ENCODE data around the gene LIPT2. TPM values are rescaled to one million over a fixed set of nuclear protein-coding genes. Genes with fewer than 3 reads are reported as not detected.

Gene LIPT2
- polyA plus RNA-seq, 1 donor from 2014 or later, result 11.3 TPM

GRCh38 chr11:74462009-74462408 lies 31.5 kb downstream of the LIPT2 start:
- Histone ChIP-seq H2AFZ (ENCODE audit: low read depth, low read length) (no peak overlapping the region), H3K9ac (ENCODE audit: low read length) (no peak overlapping the region), H3K4me2 (ENCODE audit: low read length) (no peak overlapping the region), H3K9me3 (ENCODE audit: low read length) (no peaks in the 10 kb centered on the region), H3K36me3 (ENCODE audit: insufficient read depth, low read length) (no peaks in the 10 kb centered on the region), H3K9me2 (ENCODE audit: insufficient read depth, low read length) (no peaks in the 10 kb centered on the region), H3K27ac (ENCODE audit: low read length) (no peak overlapping the region), H4K20me1 (ENCODE audit: insufficient read depth) (no peaks in the 10 kb centered on the region), H3K4me3 (ENCODE audit: low read length) (no peak overlapping the region), H3K79me2 (replicated peaks; ENCODE audit: insufficient read depth, low read length) (no peaks in the 10 kb centered on the region), H3F3A (ENCODE audit: insufficient read depth, low read length, poor library complexity, severe bottlenecking) (no peaks in the 10 kb centered on the region), H3K27me3 (ENCODE audit: insufficient read depth, low read depth, low read length) (no peaks in the 10 kb centered on the region)
- no peak for TF ChIP-seq SMC3 (conservative IDR thresholded peaks at IDR 0.05; ENCODE audit: poor library complexity)
- no peak for TF ChIP-seq REST (IDR thresholded peaks at IDR 0.05; ENCODE audit: borderline replicate concordance)
- no peak for TF ChIP-seq MXI1 (conservative IDR thresholded peaks at IDR 0.05; ENCODE audit: poor library complexity, severe bottlenecking)
- no peak for TF ChIP-seq RAD21 (conservative IDR thresholded peaks at IDR 0.05)
- no peak for TF ChIP-seq EZH2 (IDR thresholded peaks at IDR 0.05; ENCODE audit: borderline replicate concordance, insufficient read depth, low read length, poor library complexity, severe bottlenecking)
- no peak for TF ChIP-seq EP300 (conservative IDR thresholded peaks at IDR 0.05; ENCODE audit: poor library complexity, severe bottlenecking)
- no peak for TF ChIP-seq CTCF (IDR thresholded peaks at IDR 0.05; ENCODE audit: poor library complexity, severe bottlenecking)
- no peak for TF ChIP-seq TAF1 (IDR thresholded peaks at IDR 0.05; ENCODE audit: low read depth)
- TF ChIP-seq POLR2AphosphoS5 (IDR thresholded peaks at IDR 0.05), result no peak

- H3K9ac ChIP-seq (ENCODE audit: low read length), result no peak overlapping the region
- H3K36me3 ChIP-seq (ENCODE audit: insufficient read depth, low read length), result no peaks in the 10 kb centered on the region
- no peaks in the 10 kb centered on the region for H3K9me3 ChIP-seq (ENCODE audit: low read length)
- TF ChIP-seq TAF1 (IDR thresholded peaks at IDR 0.05; ENCODE audit: low read depth) (no peak), SMC3 (conservative IDR thresholded peaks at IDR 0.05; ENCODE audit: poor library complexity) (no peak), REST (IDR thresholded peaks at IDR 0.05; ENCODE audit: borderline replicate concordance) (no peak), EP300 (conservative IDR thresholded peaks at IDR 0.05; ENCODE audit: poor library complexity, severe bottlenecking) (no peak), MXI1 (conservative IDR thresholded peaks at IDR 0.05; ENCODE audit: poor library complexity, severe bottlenecking) (no peak), CTCF (IDR thresholded peaks at IDR 0.05; ENCODE audit: poor library complexity, severe bottlenecking) (no peak), POLR2AphosphoS5 (IDR thresholded peaks at IDR 0.05) (no peak), EZH2 (IDR thresholded peaks at IDR 0.05; ENCODE audit: borderline replicate concordance, insufficient read depth, low read length, poor library complexity, severe bottlenecking) (no peak), RAD21 (conservative IDR thresholded peaks at IDR 0.05) (no peak)
- no peaks in the 10 kb centered on the region for H3F3A ChIP-seq (ENCODE audit: insufficient read depth, low read length, poor library complexity, severe bottlenecking)
- H3K79me2 ChIP-seq (replicated peaks; ENCODE audit: insufficient read depth, low read length), result no peaks in the 10 kb centered on the region
- no peaks in the 10 kb centered on the region for H3K9me2 ChIP-seq (ENCODE audit: insufficient read depth, low read length)
- H3K4me2 ChIP-seq (ENCODE audit: low read length), result no peak overlapping the region
- H3K4me3 ChIP-seq (ENCODE audit: low read length), result no peak overlapping the region
- H4K20me1 ChIP-seq (ENCODE audit: insufficient read depth), result no peaks in the 10 kb centered on the region
- no peak overlapping the region for H2AFZ ChIP-seq (ENCODE audit: low read depth, low read length)
- no peak overlapping the region for H3K27ac ChIP-seq (ENCODE audit: low read length)
- no peaks in the 10 kb centered on the region for H3K27me3 ChIP-seq (ENCODE audit: insufficient read depth, low read depth, low read length)
Measured at GRCh38 chr11:74460481-74461154, 32.9 kb downstream of the LIPT2 start.

Data from neural cell (in vitro differentiated cells).